Coronary artery (tissue), 2 donors: ENCODE results near the gene SLC25A24.

Source experiments
- DNase-seq: peaks from one replicate; pipeline ENCODE4 v3.0.0-alpha.2; 2017; ENCODE audit warnings: low spot score
- H3K27ac ChIP-seq, 2 donors: fragments of 200-600 bp; sonication (generic); one replicate each; pipeline ENCODE4 v1.5.1; 2016 to 2019
- H3K4me3 ChIP-seq: fragments of 200-600 bp; sonication (generic); 2 replicates; pipeline ENCODE4 v1.5.1; 2016; ENCODE audit warnings: mild to moderate bottlenecking, moderate library complexity
- TF ChIP-seq, protein P1 (sequence below): fragments of 200-600 bp; sonication (generic); IDR thresholded peaks from one replicate; pipeline ENCODE4 v1.5.1; 2019; ENCODE audit warnings: antibody characterized with exemption

SLC25A24 gene

DNA sequence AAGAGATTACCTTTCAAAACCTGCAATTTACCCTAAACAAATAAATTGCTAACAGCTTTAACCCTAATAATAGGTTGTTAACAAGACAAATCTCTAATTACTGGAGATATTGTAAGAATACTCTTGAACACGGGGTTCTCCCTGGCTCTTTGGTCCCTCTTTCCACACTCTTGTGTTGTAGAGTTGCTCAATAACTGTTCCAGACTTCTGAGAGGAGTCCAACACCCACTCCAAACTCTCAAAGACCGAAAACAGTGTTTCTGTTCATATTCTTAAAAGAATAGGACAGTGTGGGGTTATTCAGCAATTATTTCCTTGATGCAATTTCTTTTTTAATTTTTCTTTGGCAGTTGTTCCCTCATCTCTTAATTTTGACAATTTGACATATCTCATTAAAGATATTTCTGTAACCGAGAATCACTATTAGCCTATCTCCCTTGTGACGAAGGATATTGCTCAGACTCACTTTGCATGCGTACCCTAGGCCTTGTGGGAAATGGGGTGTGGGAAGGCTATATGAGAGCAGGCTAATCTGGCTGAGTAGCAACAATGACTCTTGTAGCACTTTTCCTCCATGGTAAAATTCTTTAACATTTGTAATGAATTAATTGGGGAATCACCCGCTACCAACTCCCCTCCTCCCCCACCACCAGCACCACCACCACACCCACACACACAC, 90.7 kb downstream of the SLC25A24 start:
- no peak for DNase-seq
- H3K4me3 ChIP-seq = no peak overlapping the region
- TF ChIP-seq, protein P1, sequence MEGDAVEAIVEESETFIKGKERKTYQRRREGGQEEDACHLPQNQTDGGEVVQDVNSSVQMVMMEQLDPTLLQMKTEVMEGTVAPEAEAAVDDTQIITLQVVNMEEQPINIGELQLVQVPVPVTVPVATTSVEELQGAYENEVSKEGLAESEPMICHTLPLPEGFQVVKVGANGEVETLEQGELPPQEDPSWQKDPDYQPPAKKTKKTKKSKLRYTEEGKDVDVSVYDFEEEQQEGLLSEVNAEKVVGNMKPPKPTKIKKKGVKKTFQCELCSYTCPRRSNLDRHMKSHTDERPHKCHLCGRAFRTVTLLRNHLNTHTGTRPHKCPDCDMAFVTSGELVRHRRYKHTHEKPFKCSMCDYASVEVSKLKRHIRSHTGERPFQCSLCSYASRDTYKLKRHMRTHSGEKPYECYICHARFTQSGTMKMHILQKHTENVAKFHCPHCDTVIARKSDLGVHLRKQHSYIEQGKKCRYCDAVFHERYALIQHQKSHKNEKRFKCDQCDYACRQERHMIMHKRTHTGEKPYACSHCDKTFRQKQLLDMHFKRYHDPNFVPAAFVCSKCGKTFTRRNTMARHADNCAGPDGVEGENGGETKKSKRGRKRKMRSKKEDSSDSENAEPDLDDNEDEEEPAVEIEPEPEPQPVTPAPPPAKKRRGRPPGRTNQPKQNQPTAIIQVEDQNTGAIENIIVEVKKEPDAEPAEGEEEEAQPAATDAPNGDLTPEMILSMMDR = no peak
- no peak overlapping the region for H3K27ac ChIP-seq

DNA sequence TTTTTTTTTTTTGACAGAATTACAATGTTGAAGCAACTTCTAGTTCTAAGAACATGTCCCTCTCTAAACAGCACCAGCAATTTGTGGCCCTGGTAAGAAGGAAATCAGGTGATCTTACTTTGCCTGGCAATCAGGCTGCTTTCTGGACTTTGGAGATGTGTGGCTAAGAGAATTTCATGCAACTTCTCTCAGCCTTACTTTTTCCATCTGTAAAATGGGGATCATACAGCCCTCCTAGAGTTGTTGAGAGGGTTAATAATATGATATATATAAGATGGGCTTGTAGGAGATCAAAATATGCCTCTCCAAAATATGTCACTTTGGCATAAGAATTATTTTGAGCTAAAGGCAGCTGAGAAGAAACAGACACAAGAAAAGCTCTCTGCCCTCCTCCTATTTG, 92.0 kb downstream of the SLC25A24 start:
- TF ChIP-seq, protein P1 = no peak
- Histone ChIP-seq H3K4me3 (no peak overlapping the region), H3K27ac (no peak overlapping the region)
- DNase-seq = no peak

DNA sequence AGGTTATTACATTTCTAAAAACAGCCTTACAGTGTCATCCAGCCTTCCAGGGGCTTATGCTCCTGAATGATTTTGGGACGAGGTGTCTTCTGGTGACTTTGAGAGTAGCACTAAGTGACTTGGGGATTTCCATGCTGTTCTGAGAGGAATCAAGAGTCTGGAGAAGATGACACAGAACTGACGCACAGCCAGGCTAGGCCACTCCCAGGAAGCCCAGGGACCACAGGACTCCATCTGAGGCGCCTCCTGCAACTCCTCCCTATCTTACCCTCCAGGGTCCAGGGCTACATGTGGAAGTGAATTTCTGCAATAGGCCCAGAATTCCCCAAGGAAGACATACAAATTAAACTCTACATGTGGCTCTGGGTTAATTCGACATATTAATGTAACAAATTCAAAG, 92.5 kb downstream of the SLC25A24 start:
- DNase-seq = no peak
- TF ChIP-seq, protein P1 = no peak
- H3K27ac ChIP-seq = no peak overlapping the region
- no peak overlapping the region for H3K4me3 ChIP-seq

DNA sequence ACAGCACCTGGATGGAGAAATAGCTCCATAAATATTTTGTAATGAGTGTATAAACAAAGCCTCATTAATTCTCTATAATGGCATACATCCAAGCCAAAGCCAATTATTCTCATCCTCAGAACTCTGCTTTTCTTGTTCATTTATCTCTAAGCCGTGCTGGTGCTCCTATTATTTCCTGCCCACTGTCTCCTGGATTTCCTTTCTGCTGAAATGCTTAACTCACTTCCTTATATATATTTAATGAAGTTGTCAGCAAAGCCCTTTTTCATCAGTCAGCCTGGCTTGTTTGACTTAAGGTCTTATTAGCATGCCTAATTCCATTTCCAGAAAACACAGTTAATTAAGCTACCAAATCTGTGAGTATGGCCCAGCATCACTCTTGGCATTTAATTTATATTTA, 93.4 kb downstream of the SLC25A24 start:
- TF ChIP-seq, protein P1 = no peak
- no peak for DNase-seq

DNA sequence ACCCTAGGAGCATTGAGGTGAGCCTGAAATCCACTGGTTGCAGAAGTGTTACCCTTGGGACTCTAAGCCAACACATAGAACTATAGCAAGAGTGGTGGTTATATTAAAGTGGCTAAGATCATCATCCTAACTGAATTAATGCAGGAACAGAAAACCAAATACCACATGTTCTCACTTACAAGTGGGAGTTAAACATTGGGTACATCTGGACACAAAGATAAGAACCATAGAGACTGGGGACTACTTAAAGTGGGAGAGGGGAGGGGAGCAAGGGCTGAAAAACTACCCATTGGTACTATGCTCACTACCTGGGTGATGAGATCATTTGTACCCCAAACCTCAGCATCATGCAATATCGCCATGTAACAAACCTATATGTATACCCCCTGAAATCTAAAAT, 100.0 kb downstream of the SLC25A24 start:
- Histone ChIP-seq H3K4me3 (no peak overlapping the region), H3K27ac (no peak overlapping the region)
- no peak for DNase-seq
- TF ChIP-seq, protein P1 = no peak

More for the DNA sequence above, 93.4 kb downstream of the SLC25A24 start:
- H3K4me3 ChIP-seq = no peak overlapping the region
- H3K27ac ChIP-seq = no peak overlapping the region

DNA sequence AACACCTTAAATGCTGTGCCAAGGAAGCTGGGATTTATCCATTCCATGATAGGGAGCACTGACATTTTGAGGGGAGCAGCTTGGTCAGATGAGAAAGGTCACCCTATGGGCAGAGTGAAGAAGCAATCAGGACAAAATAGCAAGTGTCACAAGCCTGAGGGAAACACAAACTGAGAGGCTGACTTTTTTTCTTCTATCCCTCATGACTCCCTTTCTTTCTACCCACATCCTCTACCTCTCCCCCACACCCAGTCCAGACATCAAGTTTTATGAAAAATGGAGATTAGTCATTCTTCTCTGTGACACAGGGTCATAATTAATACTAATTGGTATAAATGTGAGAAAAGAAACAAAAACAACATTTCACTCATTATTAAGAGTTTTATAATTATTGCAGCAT, 103.1 kb downstream of the SLC25A24 start:
- no peak overlapping the region for H3K4me3 ChIP-seq
- DNase-seq = no peak
- H3K27ac ChIP-seq = no peak overlapping the region
- TF ChIP-seq, protein P1 = no peak

DNA sequence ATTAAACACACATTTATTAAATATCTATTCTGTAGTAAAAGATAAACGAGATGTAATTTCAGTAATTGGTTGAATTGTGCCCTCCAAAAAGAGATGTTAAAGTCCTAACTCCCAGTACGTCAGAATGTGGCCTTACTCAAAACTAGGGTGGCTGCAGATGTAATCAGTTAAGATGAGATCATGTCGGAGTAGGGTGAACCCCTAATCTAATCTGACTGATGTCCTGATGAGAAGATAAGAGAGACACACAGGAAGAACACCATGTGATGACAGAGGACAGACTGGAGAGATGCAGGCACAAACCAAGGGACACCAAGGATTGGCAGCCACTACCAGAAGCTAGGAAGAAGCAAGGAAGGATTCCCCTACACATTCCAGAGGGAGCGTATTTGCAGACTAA, 104.1 kb downstream of the SLC25A24 start:
- TF ChIP-seq, protein P1 = no peak
- no peak overlapping the region for H3K27ac ChIP-seq

More for the DNA sequence above, 104.1 kb downstream of the SLC25A24 start:
- no peak for DNase-seq
- H3K4me3 ChIP-seq = no peak overlapping the region
